GM12874 (cell line): ENCODE data around the gene PTPN1.

Experiments used
- CTCF ChIP-seq: IDR thresholded peaks from 2 replicates; pipeline ENCODE4 v1.5.1; 2011; ENCODE audit warnings: low read depth, mild to moderate bottlenecking, control low read depth, low read length, moderate library complexity; ENCODE audit not compliant: insufficient read depth

PTPN1 gene

GRCh38 chr20:50467718-50468356 is 42.3 kb upstream of the PTPN1 start:
- TF ChIP-seq CTCF, result no peak

GRCh38 chr20:50468378-50468798 is 41.8 kb upstream of the PTPN1 start:
- no peak for TF ChIP-seq CTCF

- TF ChIP-seq CTCF, result no peak
Measured at GRCh38 chr20:50469176-50469723, 40.9 kb upstream of the PTPN1 start.

GRCh38 chr20:50469796-50470195 is 40.4 kb upstream of the PTPN1 start:
- TF ChIP-seq CTCF, result no peak

GRCh38 chr20:50470264-50470858 is 39.8 kb upstream of the PTPN1 start:
- TF ChIP-seq CTCF, result no peak

- no peak for TF ChIP-seq CTCF
Measured at GRCh38 chr20:50471231-50471630, 39.0 kb upstream of the PTPN1 start.

- TF ChIP-seq CTCF, result no peak
Measured at GRCh38 chr20:50472693-50473664, 37.2 kb upstream of the PTPN1 start.
